GM23248 (cell line): ENCODE data around the gene RSAD2. TPM values are rescaled to one million over a fixed set of nuclear protein-coding genes. Genes with fewer than 3 reads are reported as not detected.
A peak's percentile ranks its signal among the peaks of the same experiment; 100 is the strongest.

Source experiments
- DNase-seq: peaks from one replicate; pipeline ENCODE4 v3.0.0-alpha.2; 2015
- H2AFZ ChIP-seq: fragments of 200-600 bp; sonication (generic); 2 replicates; pipeline ENCODE4 v1.6.1; 2016; ENCODE audit warnings: antibody characterized with exemption
- H3F3A ChIP-seq: fragments of 200-600 bp; sonication (generic); 2 replicates; pipeline ENCODE4 v1.6.1; 2016; ENCODE audit warnings: mild to moderate bottlenecking, antibody characterized with exemption, mixed run types; ENCODE audit not compliant: insufficient read depth
- H3K27ac ChIP-seq: fragments of 200-600 bp; sonication (generic); 2 replicates; pipeline ENCODE4 v1.5.1; 2016; ENCODE audit warnings: mild to moderate bottlenecking
- H3K27me3 ChIP-seq: fragments of 200-600 bp; sonication (generic); replicated peaks from 2 replicates; pipeline ENCODE4 v1.6.1; 2016; ENCODE audit warnings: mild to moderate bottlenecking; ENCODE audit not compliant: insufficient read depth
- H3K36me3 ChIP-seq: fragments of 200-600 bp; sonication (generic); 2 replicates; pipeline ENCODE4 v1.6.1; 2016; ENCODE audit warnings: low read depth, mild to moderate bottlenecking
- H3K4me1 ChIP-seq: fragments of 200-600 bp; sonication (generic); 2 replicates; pipeline ENCODE4 v1.6.1; 2016; ENCODE audit warnings: mild to moderate bottlenecking; ENCODE audit not compliant: insufficient read depth
- H3K4me2 ChIP-seq: fragments of 200-600 bp; sonication (generic); one replicate; pipeline ENCODE4 v1.6.1; 2016; ENCODE audit warnings: mild to moderate bottlenecking; ENCODE audit not compliant: unreplicated experiment
- H3K4me3 ChIP-seq: fragments of 200-600 bp; sonication (generic); 2 replicates; pipeline ENCODE4 v1.5.1; 2016; ENCODE audit warnings: mild to moderate bottlenecking
- H3K79me2 ChIP-seq: fragments of 200-600 bp; sonication (generic); 2 replicates; pipeline ENCODE4 v1.6.1; 2016; ENCODE audit warnings: mild to moderate bottlenecking; ENCODE audit not compliant: insufficient read depth
- H3K9ac ChIP-seq: fragments of 200-600 bp; sonication (generic); 2 replicates; pipeline ENCODE4 v1.6.1; 2016; ENCODE audit warnings: mild to moderate bottlenecking
- H3K9me2 ChIP-seq: fragments of 200-600 bp; sonication (generic); 2 replicates; pipeline ENCODE4 v1.6.1; 2016; ENCODE audit warnings: mixed run types, mild to moderate bottlenecking, moderate library complexity; ENCODE audit not compliant: insufficient read depth
- H3K9me3 ChIP-seq: fragments of 200-600 bp; sonication (generic); one replicate; pipeline ENCODE4 v1.6.1; 2017; ENCODE audit warnings: low read depth
- H4K20me1 ChIP-seq: fragments of 200-600 bp; sonication (generic); 2 replicates; pipeline ENCODE4 v1.6.0; 2016; ENCODE audit not compliant: insufficient read depth
- EZH2 ChIP-seq: fragments of 200-600 bp; sonication (generic); IDR thresholded peaks from 2 replicates; pipeline ENCODE4 v1.6.1; 2018; ENCODE audit warnings: antibody characterized with exemption, mild to moderate bottlenecking; ENCODE audit not compliant: insufficient read depth, poor library complexity, severe bottlenecking
- EZH2phosphoT487 ChIP-seq: fragments of 200-600 bp; sonication (generic); IDR thresholded peaks from 2 replicates; pipeline ENCODE4 v1.6.1; 2018; ENCODE audit warnings: antibody characterized with exemption, moderate library complexity, mild to moderate bottlenecking, low read depth; ENCODE audit not compliant: insufficient read depth
- WGBS, 2 experiments: methylation state at CpG; one replicate each; pipeline ENCODE4 v1.1.6; 2015 to 2017; ENCODE audit warnings: low lambda C conversion rate in 2 of 2, low coverage in 1 of 2; ENCODE audit errors: missing lambda C conversion rate in 2 of 2; 5-methylcytosine and 5-hydroxymethylcytosine counted together
- in situ Hi-C: fragments of 300-500 bp; cut with MboI; formaldehyde crosslinking; loops from 2 replicates; pipeline ENCODE4 v1.15.0; 2020
- polyA plus RNA-seq: library from polyadenylated mRNA; unstranded; fragments of >200 nt; fragmentation: Nextera tagmentation; extraction: Ambion mirVana; gene quantifications from 2 replicates; pipeline ENCODE4 v1.2.1, GENCODE V29; 2016
- total RNA-seq: library from RNA; depleted of rRNA; stranded (reverse); fragments of >200 nt; shearing (Covaris generic); gene quantifications from 2 replicates; pipeline ENCODE4 v1.2.3, GENCODE V29; 2014; rRNA removed

The RSAD2 gene
- total and polyA plus RNA-seq, 2 experiments from 2014 or later, result not detected

DNA sequence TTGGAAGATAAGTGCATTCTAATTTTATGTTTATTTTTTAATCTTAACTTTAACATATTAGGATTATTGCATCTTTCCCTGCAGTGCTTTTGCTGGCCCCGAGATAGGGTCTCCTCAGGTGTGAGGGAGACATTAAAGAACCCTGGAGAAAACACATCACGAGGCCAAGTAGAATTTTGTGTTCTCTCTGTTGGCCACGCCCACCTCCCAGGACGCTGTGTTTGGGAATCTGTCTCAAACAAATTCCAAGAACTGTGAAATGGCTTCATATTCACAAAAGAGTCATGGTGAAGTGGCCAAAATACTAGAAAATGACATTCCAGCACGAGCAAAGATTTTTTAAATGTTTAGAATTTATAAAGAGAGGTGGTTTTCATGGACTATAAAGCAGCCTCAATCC lies 67.0 kb downstream of the RSAD2 start:
- no peak for DNase-seq
- H3K27ac ChIP-seq, result no peak overlapping the region
- no peaks in the 10 kb centered on the region for H3K9me2 ChIP-seq
- in situ Hi-C loops, result no loop called here
- 0 out of 2 replicates have a peak, but pooled peaks cover 6% of the 10 kb centered on the region for H3K4me1 ChIP-seq
- no peaks in the 10 kb centered on the region for H3K9me3 ChIP-seq
- peaks cover 6% of the 10 kb centered on the region; the same call in 1 of the 2 replicates for H3F3A ChIP-seq
- no peak overlapping the region for H3K4me2 ChIP-seq
- H3K27me3 ChIP-seq, result peaks cover 28% of the 10 kb centered on the region
- WGBS, 2 experiments, result 71 to 77% methylated on average over 5 of the region's 5 CpGs
- no peaks in the 10 kb centered on the region for H3K36me3 ChIP-seq
- H3K9ac ChIP-seq, result no peak overlapping the region
- H3K79me2 ChIP-seq, result no peaks in the 10 kb centered on the region
- H2AFZ ChIP-seq, result no peak overlapping the region
- H4K20me1 ChIP-seq, result no peaks in the 10 kb centered on the region
- TF ChIP-seq EZH2phosphoT487 (no peak), EZH2 (no peak)
- H3K4me3 ChIP-seq, result no peak overlapping the region

DNA sequence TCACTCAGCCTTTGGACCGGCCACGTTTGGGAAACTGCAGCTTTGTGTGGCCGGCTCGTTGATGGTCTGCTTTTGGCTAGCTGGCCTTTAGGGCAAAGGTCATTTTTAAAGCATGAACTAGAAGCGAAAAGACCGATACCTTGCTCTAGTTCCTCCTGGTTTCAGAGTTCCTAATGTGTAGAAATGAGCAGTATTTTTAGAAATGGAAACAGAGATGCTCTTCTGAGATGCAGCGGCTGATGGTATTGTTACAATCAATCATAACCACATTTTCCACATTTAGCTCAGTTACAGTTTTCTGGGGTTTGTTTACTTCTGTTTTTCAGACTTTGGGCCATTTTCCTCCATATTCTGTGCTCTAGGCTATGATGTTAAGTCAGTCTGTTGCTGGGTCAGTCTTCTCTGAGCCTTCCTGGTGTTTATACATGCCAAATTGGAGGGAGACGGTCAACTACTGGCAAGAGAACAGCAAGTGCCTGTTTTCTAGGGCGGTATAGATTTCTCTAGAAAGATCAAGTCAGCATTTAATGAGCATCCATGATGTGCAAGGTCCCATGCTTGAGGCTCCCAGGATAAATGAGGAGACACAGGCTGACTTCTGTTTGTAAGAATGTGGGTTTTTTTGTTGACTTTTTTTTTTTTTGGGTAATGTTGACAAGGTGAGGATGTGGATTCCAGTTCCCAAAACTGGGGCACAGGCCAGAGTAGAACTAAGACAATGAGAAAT lies 67.7 kb downstream of the RSAD2 start:
- Histone ChIP-seq H3K36me3 (no peaks in the 10 kb centered on the region), H3K4me3 (no peak overlapping the region), H3K4me1 (0 out of 2 replicates have a peak, but pooled peaks cover 6% of the 10 kb centered on the region), H3K9ac (no peak overlapping the region), H3K27ac (no peak overlapping the region), H3K79me2 (no peaks in the 10 kb centered on the region), H3K9me2 (no peaks in the 10 kb centered on the region), H3F3A (peaks cover 6% of the 10 kb centered on the region; the same call in 1 of the 2 replicates), H3K4me2 (no peak overlapping the region), H3K27me3 (peaks cover 22% of the 10 kb centered on the region), H2AFZ (no peak overlapping the region), H3K9me3 (no peaks in the 10 kb centered on the region), H4K20me1 (no peaks in the 10 kb centered on the region)
- no peak for DNase-seq
- 93 to 94% methylated on average over 9 of the region's 9 CpGs for WGBS, 2 experiments
- TF ChIP-seq EZH2 (no peak), EZH2phosphoT487 (no peak)
- in situ Hi-C loops, result no loop called here

- peaks cover 6% of the 10 kb centered on the region; the same call in 1 of the 2 replicates for H3F3A ChIP-seq
- H3K9ac ChIP-seq, result no peak overlapping the region
- no peak overlapping the region for H3K27ac ChIP-seq
- no peaks in the 10 kb centered on the region for H4K20me1 ChIP-seq
- no peaks in the 10 kb centered on the region for H3K9me2 ChIP-seq
- peaks cover 24% of the 10 kb centered on the region; the same call in 1 of the 2 replicates for H3K27me3 ChIP-seq
- in situ Hi-C loops, result no loop called here
- no peaks in the 10 kb centered on the region for H3K9me3 ChIP-seq
- H3K4me3 ChIP-seq, result no peak overlapping the region
- no peak overlapping the region for H2AFZ ChIP-seq
- no peaks in the 10 kb centered on the region for H3K36me3 ChIP-seq
- 0 out of 2 replicates have a peak, but pooled peaks cover 6% of the 10 kb centered on the region for H3K4me1 ChIP-seq
- no peak for DNase-seq
- H3K4me2 ChIP-seq, result no peak overlapping the region
- H3K79me2 ChIP-seq, result no peaks in the 10 kb centered on the region
- no peak for TF ChIP-seq EZH2
- no peak for TF ChIP-seq EZH2phosphoT487
Measured at GRCh38 chr2:6945821-6946220, 68.2 kb downstream of the RSAD2 start.

DNA sequence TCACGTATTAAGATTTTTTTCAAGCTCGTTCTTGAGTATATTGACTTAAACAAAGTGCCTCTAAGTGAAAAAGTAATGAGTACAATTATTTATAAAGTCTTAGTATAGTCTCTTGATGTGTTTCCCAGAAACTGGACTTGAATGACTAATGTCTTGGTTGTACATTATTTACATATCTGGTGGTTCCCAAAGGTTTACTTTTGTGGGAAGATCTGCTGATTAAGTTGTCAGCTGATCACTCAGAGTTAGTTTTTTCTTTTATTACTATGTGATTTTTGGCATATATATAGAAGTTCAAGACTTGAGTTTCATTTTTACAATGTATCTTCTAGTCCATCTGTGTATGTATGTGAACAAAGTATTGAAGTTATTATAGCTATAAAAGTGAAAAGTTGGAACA lies 69.1 kb downstream of the RSAD2 start:
- Histone ChIP-seq H3K27ac (no peak overlapping the region), H3K79me2 (no peaks in the 10 kb centered on the region), H3K27me3 (peaks cover 23% of the 10 kb centered on the region; the same call in 1 of the 2 replicates), H3K9me3 (no peaks in the 10 kb centered on the region), H3K36me3 (no peaks in the 10 kb centered on the region), H3K4me2 (peak overlapping the region; percentile 19), H2AFZ (no peak overlapping the region), H3K4me1 (0 out of 2 replicates have a peak, but pooled peaks cover 6% of the 10 kb centered on the region), H3K9ac (no peak overlapping the region), H3K4me3 (no peak overlapping the region), H4K20me1 (no peaks in the 10 kb centered on the region), H3K9me2 (no peaks in the 10 kb centered on the region), H3F3A (peaks cover 6% of the 10 kb centered on the region; the same call in 1 of the 2 replicates)
- WGBS, 2 experiments, result 57 to 69% methylated on average over 2 of the region's 2 CpGs
- in situ Hi-C loops, result no loop called here
- peak; percentile 89 for DNase-seq
- TF ChIP-seq EZH2phosphoT487, result peak; percentile 95
- TF ChIP-seq EZH2, result no peak

Other genes with a start within 250 kb of the RSAD2 start
- gene CMPK2, start 11.9 kb upstream of the RSAD2 start, total RNA-seq, result 0.13 TPM in 1 of 2 replicates, not detected in the other
- gene CMPK2, start 11.9 kb upstream of the RSAD2 start, polyA plus RNA-seq, result 0.11 TPM in 1 of 2 replicates, not detected in the other
- gene RNF144A, start 39.6 kb downstream of the RSAD2 start, total RNA-seq, result 3.5 and 5.7 TPM in 2 replicates
- 0.60 and 0.67 TPM in 2 replicates for gene RNF144A, start 39.6 kb downstream of the RSAD2 start, polyA plus RNA-seq